Effector memory CD8-positive, alpha-beta T cell (primary cell): ENCODE data around the gene PDZRN4.
"Not testable (repeated sequence)": the region's sequence is repeated elsewhere in the genome, so short reads cannot be mapped to it uniquely, and the experiment has no call there.

ENCODE experiments used
- ATAC-seq: fragments of 150-1000 bp; cut with Tn5 transposase; replicated peaks from 2 replicates; pipeline ENCODE4 v1.10.0; 2021; ENCODE audit warnings: mild to moderate bottlenecking, moderate library complexity
- DNase-seq, 3 experiments: peaks; one replicate each; pipeline ENCODE4 v3.0.0; 2021
- H3K27ac Mint-ChIP-seq, 2 donors: one replicate each; pipeline ENCODE4 v1.8.0; 2022; ENCODE audit warnings: mild to moderate bottlenecking in 2 of 2, mixed read lengths in 2 of 2, moderate library complexity in 2 of 2
- H3K27me3 Mint-ChIP-seq, 2 donors: one replicate each; pipeline ENCODE4 v1.8.0; 2022; ENCODE audit warnings: mixed read lengths in 2 of 2
- H3K36me3 Mint-ChIP-seq: one replicate; pipeline ENCODE4 v1.8.0; 2022; ENCODE audit warnings: mild to moderate bottlenecking, moderate library complexity, mixed read lengths; ENCODE audit not compliant: insufficient read depth
- H3K4me1 Mint-ChIP-seq, 2 donors: one replicate each; pipeline ENCODE4 v1.8.0; 2022; ENCODE audit warnings: low read depth in 2 of 2, mixed read lengths in 2 of 2
- H3K4me3 Mint-ChIP-seq, 2 donors: one replicate each; pipeline ENCODE4 v1.8.0; 2022; ENCODE audit warnings: mild to moderate bottlenecking in 2 of 2, mixed read lengths in 2 of 2, moderate library complexity in 2 of 2
- H3K9me3 Mint-ChIP-seq, 2 donors: one replicate each; pipeline ENCODE4 v1.8.0; 2022; ENCODE audit warnings: mixed read lengths in 2 of 2
- total RNA-seq, 9 experiments: gene quantifications; one replicate each; lab custom pipeline; 2026; lab: John Stamatoyannopoulos, UW

PDZRN4 gene
- total RNA-seq, result 0 to 0.10 (median 0) reads per million in 9 experiments

GRCh38 chr12:41188058-41188840 is at the start of gene PDZRN4:
Gene PDZRN4, plus strand, starts transcription at chr12:41188320.
- no peak for ATAC-seq
- Mint-ChIP-seq H3K9me3 (peaks cover 0 to 4% of the 10 kb centered on the region in 2 donors), H3K27ac (no peak within 1 kb of the TSS), H3K4me3 (no peak within 1 kb of the TSS), H3K36me3 (no peaks in the 10 kb centered on the region), H3K4me1 (no peaks in the 10 kb centered on the region), H3K27me3 (peaks cover 25 to 30% of the 10 kb centered on the region in 2 donors)
- DNase-seq, result no peak

DNA sequence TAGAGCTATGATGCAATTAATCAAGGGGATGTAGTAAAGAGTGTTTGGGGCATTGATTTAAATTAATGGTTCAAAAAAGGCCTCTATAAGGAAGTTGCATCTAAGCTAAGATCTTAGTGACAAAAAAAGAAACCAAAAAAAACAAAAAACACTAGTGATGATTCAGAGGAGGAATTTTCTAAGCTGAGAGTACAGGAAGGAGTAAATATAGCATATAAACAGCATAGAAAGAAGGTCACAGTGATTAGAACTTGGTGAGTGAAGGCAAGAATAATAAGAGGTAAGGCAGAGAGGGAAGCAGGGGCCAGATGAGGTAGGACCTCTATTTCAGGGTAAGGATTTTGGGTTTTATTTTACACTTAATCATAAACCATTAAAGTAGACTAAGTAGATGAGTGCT is 48.0 kb upstream of the PDZRN4 start:
- no peak overlapping the region for H3K27ac Mint-ChIP-seq
- H3K4me1 Mint-ChIP-seq, result no peaks in the 10 kb centered on the region
- peaks cover 4% of the 10 kb centered on the region for H3K36me3 Mint-ChIP-seq
- H3K4me3 Mint-ChIP-seq, result no peak overlapping the region
- ATAC-seq, result no peak
- no peaks in the 10 kb centered on the region for H3K27me3 Mint-ChIP-seq
- peaks cover 3 to 5% of the 10 kb centered on the region in 2 donors for H3K9me3 Mint-ChIP-seq
- DNase-seq, result no peak

GRCh38 chr12:41141104-41141503 is 47.0 kb upstream of the PDZRN4 start:
- H3K27ac Mint-ChIP-seq, result no peak overlapping the region
- no peak for ATAC-seq
- H3K9me3 Mint-ChIP-seq, result no peaks in the 10 kb centered on the region
- H3K4me1 Mint-ChIP-seq, result no peaks in the 10 kb centered on the region
- H3K4me3 Mint-ChIP-seq, result no peak overlapping the region
- H3K36me3 Mint-ChIP-seq, result peaks cover 4% of the 10 kb centered on the region
- no peak for DNase-seq
- no peaks in the 10 kb centered on the region for H3K27me3 Mint-ChIP-seq

DNA sequence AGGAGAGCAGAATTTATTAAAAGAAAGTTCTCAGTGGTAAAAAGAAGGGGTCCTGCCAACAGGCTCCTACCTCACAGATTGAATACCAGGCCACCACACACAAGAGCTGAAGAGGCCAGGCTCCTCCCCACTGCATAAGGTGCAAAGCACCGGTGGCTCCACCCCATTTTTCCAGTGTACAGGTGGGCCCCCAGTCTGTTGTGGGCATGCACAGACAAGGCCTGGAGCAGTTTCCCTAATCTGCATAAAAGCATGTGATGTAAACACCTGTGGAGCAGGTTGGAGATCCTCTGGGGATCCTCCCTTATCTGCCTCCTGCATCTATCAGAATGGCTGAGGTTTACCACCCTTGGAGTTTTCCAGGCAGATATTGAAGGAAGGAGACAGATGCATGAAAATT is 45.7 kb upstream of the PDZRN4 start:
- H3K36me3 Mint-ChIP-seq, result peaks cover 4% of the 10 kb centered on the region
- no peaks in the 10 kb centered on the region for H3K27me3 Mint-ChIP-seq
- no peak for ATAC-seq
- H3K4me1 Mint-ChIP-seq, result no peaks in the 10 kb centered on the region
- no peaks in the 10 kb centered on the region for H3K9me3 Mint-ChIP-seq
- no peak overlapping the region for H3K27ac Mint-ChIP-seq
- no peak overlapping the region for H3K4me3 Mint-ChIP-seq
- no peak for DNase-seq

- no peak for DNase-seq
- no peak for ATAC-seq
- H3K36me3 Mint-ChIP-seq, result no peaks in the 10 kb centered on the region
- no peak overlapping the region for H3K27ac Mint-ChIP-seq
- H3K27me3 Mint-ChIP-seq, result no peaks in the 10 kb centered on the region
- peaks cover 4 to 7% of the 10 kb centered on the region in 2 donors for H3K9me3 Mint-ChIP-seq
- no peak overlapping the region for H3K4me3 Mint-ChIP-seq
- H3K4me1 Mint-ChIP-seq, result no peaks in the 10 kb centered on the region
Measured at GRCh38 chr12:41151793-41152192, 36.3 kb upstream of the PDZRN4 start.

DNA sequence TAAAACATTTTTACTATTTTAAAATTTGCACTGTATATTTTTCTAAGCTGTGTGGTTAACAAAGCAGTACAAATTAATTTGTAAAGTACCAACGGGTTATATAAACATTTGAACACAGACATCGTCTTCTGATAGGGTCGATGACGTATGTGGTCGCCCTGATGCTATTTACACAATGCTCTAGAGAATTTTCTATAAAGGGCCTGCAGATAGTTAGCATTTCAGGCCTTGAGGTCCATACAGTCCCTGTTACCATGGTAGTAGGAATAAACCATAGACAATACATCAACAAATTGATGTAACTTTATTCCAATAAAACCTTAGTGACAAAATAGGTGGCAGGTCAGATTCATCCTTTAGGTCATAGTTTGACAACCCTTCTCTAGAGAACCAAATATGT is 25.7 kb upstream of the PDZRN4 start:
- no peak overlapping the region for H3K27ac Mint-ChIP-seq
- ATAC-seq (no peak), DNase-seq (no peak)
- no peaks in the 10 kb centered on the region for H3K27me3 Mint-ChIP-seq
- no peak overlapping the region for H3K4me3 Mint-ChIP-seq
- no peaks in the 10 kb centered on the region for H3K4me1 Mint-ChIP-seq
- H3K9me3 Mint-ChIP-seq, result no peaks in the 10 kb centered on the region
- no peaks in the 10 kb centered on the region for H3K36me3 Mint-ChIP-seq

DNA sequence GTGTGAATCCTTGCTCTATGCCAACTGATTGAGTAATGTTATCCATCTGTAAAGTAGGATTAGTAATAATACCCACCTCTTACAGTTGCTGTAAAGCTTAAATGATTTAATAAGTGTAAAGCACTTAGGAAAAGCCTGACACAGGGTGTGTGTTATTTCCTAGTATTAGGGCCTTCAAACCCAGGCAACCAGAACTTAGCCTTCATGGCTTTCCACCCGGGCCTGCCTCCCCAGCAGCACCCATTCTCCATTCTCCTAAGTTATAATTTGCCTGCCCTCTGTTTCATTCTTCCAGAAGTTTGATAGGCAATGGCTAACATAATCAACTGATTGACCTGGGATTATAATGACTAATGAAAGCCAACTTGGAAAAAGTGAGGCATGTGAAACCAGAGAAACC is 20.4 kb upstream of the PDZRN4 start:
- Mint-ChIP-seq H3K4me3 (no peak overlapping the region), H3K9me3 (peaks cover 0 to 2% of the 10 kb centered on the region in 2 donors), H3K27ac (no peak overlapping the region), H3K36me3 (no peaks in the 10 kb centered on the region), H3K4me1 (no peaks in the 10 kb centered on the region), H3K27me3 (no peaks in the 10 kb centered on the region)
- ATAC-seq (no peak), DNase-seq (no peak)

- H3K36me3 Mint-ChIP-seq, result no peaks in the 10 kb centered on the region
- DNase-seq (no peak), ATAC-seq (no peak)
- no peak overlapping the region for H3K27ac Mint-ChIP-seq
- peaks cover 0 to 2% of the 10 kb centered on the region in 2 donors for H3K9me3 Mint-ChIP-seq
- H3K27me3 Mint-ChIP-seq, result no peaks in the 10 kb centered on the region
- no peaks in the 10 kb centered on the region for H3K4me1 Mint-ChIP-seq
- no peak overlapping the region for H3K4me3 Mint-ChIP-seq
Measured at GRCh38 chr12:41174602-41175001, 13.5 kb upstream of the PDZRN4 start.

- H3K4me3 Mint-ChIP-seq, ATAC-seq, DNase-seq, H3K36me3 Mint-ChIP-seq, H3K27me3 Mint-ChIP-seq, H3K9me3 Mint-ChIP-seq, H3K4me1 Mint-ChIP-seq, H3K27ac Mint-ChIP-seq: not testable (repeated sequence)
Measured at GRCh38 chr12:41179507-41179906, 8.6 kb upstream of the PDZRN4 start.

DNA sequence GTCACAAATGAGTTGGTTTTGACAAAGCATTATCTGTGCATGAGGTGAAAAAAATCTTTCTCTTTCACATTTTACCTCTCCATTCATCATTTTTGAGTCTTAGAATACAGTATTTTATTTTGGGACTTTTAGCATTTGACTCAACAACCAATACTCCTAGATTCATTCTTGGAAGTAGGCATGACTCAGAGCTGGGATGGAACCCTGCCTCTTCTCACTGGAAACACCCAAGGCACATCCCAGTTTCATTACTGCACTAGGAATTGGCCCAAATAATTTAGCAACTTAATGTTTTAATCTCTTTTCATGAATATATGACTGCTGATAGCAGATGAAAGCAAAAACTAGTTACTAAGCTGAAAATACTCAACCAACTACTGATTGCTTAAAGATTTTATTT is 3.3 kb upstream of the PDZRN4 start:
- Mint-ChIP-seq H3K9me3 (peaks cover 4 to 7% of the 10 kb centered on the region in 2 donors), H3K27me3 (peaks cover 23 to 25% of the 10 kb centered on the region in 2 donors), H3K4me3 (no peak overlapping the region), H3K36me3 (no peaks in the 10 kb centered on the region), H3K4me1 (no peaks in the 10 kb centered on the region), H3K27ac (no peak overlapping the region)
- DNase-seq (no peak), ATAC-seq (no peak)

DNA sequence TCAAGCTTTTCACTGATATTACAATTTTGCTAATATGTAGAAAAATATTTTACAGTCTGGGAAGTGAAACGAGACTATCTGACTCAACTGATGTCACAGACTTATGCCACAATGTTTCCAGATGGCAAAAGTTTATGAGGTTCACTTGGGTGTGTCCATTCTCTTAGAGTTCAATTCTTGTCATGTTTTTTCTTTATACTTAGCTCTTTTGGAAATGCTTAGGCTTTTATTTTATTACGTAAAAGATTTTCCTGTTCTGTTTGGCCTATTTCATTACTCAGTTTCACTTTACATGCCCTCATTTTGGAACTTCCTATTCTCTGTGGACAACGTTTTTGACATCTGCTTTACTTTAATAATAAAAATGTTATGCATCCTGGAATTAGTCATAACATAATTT is 2.1 kb upstream of the PDZRN4 start:
- H3K4me3 Mint-ChIP-seq, result no peak overlapping the region
- peaks cover 25 to 30% of the 10 kb centered on the region in 2 donors for H3K27me3 Mint-ChIP-seq
- H3K27ac Mint-ChIP-seq, result no peak overlapping the region
- ATAC-seq (no peak), DNase-seq (no peak)
- H3K36me3 Mint-ChIP-seq, result no peaks in the 10 kb centered on the region
- no peaks in the 10 kb centered on the region for H3K4me1 Mint-ChIP-seq
- peaks cover 4 to 7% of the 10 kb centered on the region in 2 donors for H3K9me3 Mint-ChIP-seq

- DNase-seq (no peak), ATAC-seq (no peak)
- Mint-ChIP-seq H3K27ac (no peak overlapping the region), H3K27me3 (peaks cover 25 to 30% of the 10 kb centered on the region in 2 donors), H3K36me3 (no peaks in the 10 kb centered on the region), H3K9me3 (peaks cover 0 to 4% of the 10 kb centered on the region in 2 donors), H3K4me1 (no peaks in the 10 kb centered on the region), H3K4me3 (no peak overlapping the region)
Measured at GRCh38 chr12:41188841-41189394, 798 bp downstream of the PDZRN4 start.

DNA sequence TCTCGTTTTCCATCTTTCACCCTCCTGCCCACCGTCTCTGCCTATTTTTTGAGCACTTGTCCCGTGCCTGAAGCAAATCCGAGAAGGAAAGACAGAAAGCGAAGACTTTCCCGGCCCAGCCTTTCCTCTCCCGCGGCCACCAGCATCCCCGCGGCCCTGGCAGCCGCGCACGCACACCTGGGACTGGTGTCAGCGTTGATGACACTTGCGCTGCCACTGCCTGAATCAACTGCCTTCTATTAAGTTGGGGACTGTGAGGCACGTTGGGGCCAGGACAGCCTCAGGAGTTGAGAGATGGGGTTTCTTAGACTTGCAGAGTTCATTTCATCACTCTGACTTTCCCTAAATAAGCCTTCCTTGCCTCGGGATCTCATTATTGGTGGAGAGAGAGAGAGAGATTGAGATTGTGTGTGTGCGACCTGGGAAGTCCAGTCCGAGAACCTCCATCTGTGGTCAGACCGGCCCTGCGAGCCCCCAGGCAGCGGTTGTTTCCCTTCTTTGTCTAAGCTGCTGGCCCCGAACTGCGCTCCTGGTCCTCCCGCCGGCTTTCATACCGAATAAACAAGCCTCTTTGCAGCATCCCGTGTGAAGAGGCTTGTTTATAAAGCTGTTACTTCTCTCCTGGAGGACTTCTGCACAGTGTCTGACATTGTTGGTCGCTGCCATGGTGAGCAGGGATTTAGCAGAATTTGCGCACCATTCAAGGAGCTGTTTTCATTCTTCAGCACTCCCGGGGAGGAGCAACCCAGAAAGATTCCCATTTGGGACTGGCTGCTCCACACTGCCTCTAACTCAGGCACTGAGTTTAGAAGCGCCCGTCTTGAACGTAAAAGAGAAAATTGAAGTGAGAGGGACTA is 1.5 kb downstream of the PDZRN4 start:
- H3K4me3 Mint-ChIP-seq, result no peak overlapping the region

More for the DNA sequence above, 1.5 kb downstream of the PDZRN4 start:
- Mint-ChIP-seq H3K27me3 (peaks cover 25 to 30% of the 10 kb centered on the region in 2 donors), H3K27ac (no peak overlapping the region), H3K36me3 (no peaks in the 10 kb centered on the region), H3K9me3 (peaks cover 0 to 4% of the 10 kb centered on the region in 2 donors), H3K4me1 (no peaks in the 10 kb centered on the region)
- ATAC-seq (no peak), DNase-seq (no peak)
